DND-41 (cell line): ENCODE results near the gene TNFSF9.

Experiments
- ATAC-seq: fragments of 200-7000 bp; cut with Tn5 transposase; 3 replicates; pipeline ENCODE4 v1.9.1; 2021; ENCODE audit warnings: low read depth; ENCODE audit not compliant: insufficient read depth
- DNase-seq: peaks from one replicate; pipeline ENCODE4 v3.0.0-alpha.2; 2020
- H2AFZ ChIP-seq: 2 replicates; pipeline ENCODE4 v1.6.0; 2012; ENCODE audit warnings: low read depth, low read length
- H3K27ac ChIP-seq: 2 replicates; pipeline ENCODE4 v1.5.1; 2012; ENCODE audit warnings: low read length, inconsistent platforms
- H3K27me3 ChIP-seq: fragments of 200-600 bp; sonication (generic); 2 replicates; pipeline ENCODE4 v1.6.0; 2012; ENCODE audit warnings: low read length, mild to moderate bottlenecking, inconsistent platforms; ENCODE audit not compliant: insufficient read depth, poor library complexity
- H3K36me3 ChIP-seq: 2 replicates; pipeline ENCODE4 v1.5.1; 2012; ENCODE audit warnings: low read length, inconsistent platforms; ENCODE audit not compliant: insufficient read depth
- H3K4me1 ChIP-seq: 2 replicates; pipeline ENCODE4 v1.5.1; 2012; ENCODE audit warnings: mild to moderate bottlenecking, low read length; ENCODE audit not compliant: insufficient read depth
- H3K4me2 ChIP-seq: 2 replicates; pipeline ENCODE4 v1.6.0; 2012; ENCODE audit warnings: mild to moderate bottlenecking, moderate library complexity, low read length, inconsistent platforms; ENCODE audit not compliant: insufficient read depth
- H3K4me3 ChIP-seq, 2 experiments: fragments of 200-600 bp in 1 of 2; shearing (Covaris generic) in 1 of 2; 2 replicates each; pipeline ENCODE4 v1.5.1; 2012 to 2016; ENCODE audit warnings: inconsistent platforms in 2 of 2, low read length in 2 of 2, mild to moderate bottlenecking in 2 of 2, low read depth in 1 of 2, moderate library complexity in 1 of 2
- H3K79me2 ChIP-seq: 2 replicates; pipeline ENCODE4 v1.6.0; 2012; ENCODE audit warnings: low read length, inconsistent platforms; ENCODE audit not compliant: insufficient read depth
- H3K9ac ChIP-seq: 2 replicates; pipeline ENCODE4 v1.6.0; 2012; ENCODE audit warnings: low read depth, mild to moderate bottlenecking, inconsistent platforms, low read length, moderate library complexity
- H3K9me3 ChIP-seq: 2 replicates; pipeline ENCODE4 v1.5.1; 2012; ENCODE audit warnings: low read length, moderate library complexity, mild to moderate bottlenecking, inconsistent platforms; ENCODE audit not compliant: insufficient read depth, severe bottlenecking
- H4K20me1 ChIP-seq: 2 replicates; pipeline ENCODE4 v1.6.0; 2012; ENCODE audit warnings: low read length; ENCODE audit not compliant: insufficient read depth
- EZH2 ChIP-seq: IDR thresholded peaks from 3 replicates; pipeline ENCODE4 v1.6.1; 2012; ENCODE audit warnings: borderline replicate concordance, low read depth, mild to moderate bottlenecking, moderate library complexity, low read length, inconsistent platforms; ENCODE audit not compliant: severe bottlenecking
- TF ChIP-seq, protein P1 (sequence below): IDR thresholded peaks from 2 replicates; pipeline ENCODE4 v1.5.1; 2012; ENCODE audit warnings: borderline replicate concordance, low read length, moderate library complexity, mild to moderate bottlenecking; ENCODE audit not compliant: poor library complexity, severe bottlenecking; ENCODE audit errors: extremely low read depth

TNFSF9 gene

DNA sequence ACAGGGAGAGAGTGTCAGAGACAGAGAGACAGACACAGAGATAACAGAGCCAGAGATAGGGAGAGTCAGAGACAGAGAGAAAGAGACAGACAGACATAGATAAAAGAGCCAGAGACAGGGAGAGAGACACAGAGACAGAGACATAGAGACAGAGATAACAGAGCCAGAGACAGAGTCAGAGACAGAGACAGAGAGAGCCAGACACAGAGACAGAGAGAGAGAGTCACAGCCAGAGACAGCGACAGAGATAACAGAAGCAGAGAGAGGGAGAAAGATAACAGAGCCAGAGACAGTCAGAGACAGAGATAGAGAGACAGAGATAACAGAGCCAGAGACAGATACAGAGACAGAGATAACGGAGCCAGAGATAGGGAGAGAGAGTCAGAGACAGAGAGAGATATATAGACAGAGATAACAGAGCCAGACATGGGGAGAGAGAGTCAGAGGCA, 865 bp upstream of the TNFSF9 start:
- Histone ChIP-seq H3K27ac (peak overlapping the region; percentile 74; the same call in 1 of the 2 replicates), H3K4me1 (peaks cover 32% of the 10 kb centered on the region), H3K9ac (peak overlapping the region; percentile 82; the same call in 1 of the 2 replicates), H3K36me3 (peaks cover 6% of the 10 kb centered on the region), H3K27me3 (no peaks in the 10 kb centered on the region), H4K20me1 (no peaks in the 10 kb centered on the region), H3K4me2 (peak overlapping the region; percentile 99), H2AFZ (peak overlapping the region; percentile 94), H3K79me2 (peaks cover 19% of the 10 kb centered on the region), H3K9me3 (no peaks in the 10 kb centered on the region), H3K4me3 (peak overlapping the region in 1 of 2 experiments; percentile 66; a peak in 2 of 4 replicates)
- ATAC-seq (no peak), DNase-seq (no peak)
- no peak for TF ChIP-seq EZH2
- TF ChIP-seq, protein P1, sequence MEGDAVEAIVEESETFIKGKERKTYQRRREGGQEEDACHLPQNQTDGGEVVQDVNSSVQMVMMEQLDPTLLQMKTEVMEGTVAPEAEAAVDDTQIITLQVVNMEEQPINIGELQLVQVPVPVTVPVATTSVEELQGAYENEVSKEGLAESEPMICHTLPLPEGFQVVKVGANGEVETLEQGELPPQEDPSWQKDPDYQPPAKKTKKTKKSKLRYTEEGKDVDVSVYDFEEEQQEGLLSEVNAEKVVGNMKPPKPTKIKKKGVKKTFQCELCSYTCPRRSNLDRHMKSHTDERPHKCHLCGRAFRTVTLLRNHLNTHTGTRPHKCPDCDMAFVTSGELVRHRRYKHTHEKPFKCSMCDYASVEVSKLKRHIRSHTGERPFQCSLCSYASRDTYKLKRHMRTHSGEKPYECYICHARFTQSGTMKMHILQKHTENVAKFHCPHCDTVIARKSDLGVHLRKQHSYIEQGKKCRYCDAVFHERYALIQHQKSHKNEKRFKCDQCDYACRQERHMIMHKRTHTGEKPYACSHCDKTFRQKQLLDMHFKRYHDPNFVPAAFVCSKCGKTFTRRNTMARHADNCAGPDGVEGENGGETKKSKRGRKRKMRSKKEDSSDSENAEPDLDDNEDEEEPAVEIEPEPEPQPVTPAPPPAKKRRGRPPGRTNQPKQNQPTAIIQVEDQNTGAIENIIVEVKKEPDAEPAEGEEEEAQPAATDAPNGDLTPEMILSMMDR: no peak

DNA sequence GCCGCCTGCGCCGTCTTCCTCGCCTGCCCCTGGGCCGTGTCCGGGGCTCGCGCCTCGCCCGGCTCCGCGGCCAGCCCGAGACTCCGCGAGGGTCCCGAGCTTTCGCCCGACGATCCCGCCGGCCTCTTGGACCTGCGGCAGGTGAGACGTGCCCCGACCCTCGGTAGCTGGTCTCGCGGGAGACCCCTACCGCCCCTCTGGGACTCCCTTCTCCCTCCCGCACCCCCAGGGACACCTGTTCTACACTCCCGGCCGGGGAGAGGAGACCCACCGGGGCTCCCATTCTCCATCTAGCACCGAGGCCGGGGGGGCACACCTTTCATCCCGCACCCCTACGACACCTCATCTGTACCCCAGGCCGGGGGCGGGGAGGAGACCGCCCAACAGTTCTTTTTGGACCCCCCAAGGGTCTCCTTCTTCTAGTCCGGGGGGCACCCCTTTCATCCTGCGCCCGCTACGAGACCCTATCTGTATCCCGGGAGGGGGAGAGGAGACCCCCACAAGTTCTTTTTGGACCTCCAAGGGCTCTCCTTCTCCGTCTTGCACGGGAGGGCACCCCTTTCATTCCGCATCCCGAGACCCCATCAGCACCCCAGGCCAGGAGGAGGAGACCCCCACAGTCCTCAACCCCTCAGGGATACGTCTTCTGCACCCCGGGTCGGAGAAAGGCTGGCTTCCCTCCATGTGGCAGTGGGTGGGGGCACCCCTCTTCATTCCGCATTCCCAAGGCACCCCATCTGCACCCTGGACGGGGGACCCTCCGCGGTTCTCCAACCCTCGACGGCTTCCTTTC, 533 bp downstream of the TNFSF9 start:
- TF ChIP-seq, protein P1: no peak
- no peak for TF ChIP-seq EZH2
- Histone ChIP-seq H3K4me3 (peak overlapping the region; percentile 44 to 66), H3K27me3 (no peaks in the 10 kb centered on the region), H3K4me1 (peaks cover 41% of the 10 kb centered on the region), H3K36me3 (peaks cover 11% of the 10 kb centered on the region), H4K20me1 (no peaks in the 10 kb centered on the region), H3K4me2 (peak overlapping the region; percentile 99), H3K27ac (peak overlapping the region; percentile 71), H3K9me3 (no peaks in the 10 kb centered on the region), H3K79me2 (peaks cover 19% of the 10 kb centered on the region), H3K9ac (peak overlapping the region; percentile 82), H2AFZ (peak overlapping the region; percentile 94)
- DNase-seq (no peak), ATAC-seq (peak; percentile 28)

DNA sequence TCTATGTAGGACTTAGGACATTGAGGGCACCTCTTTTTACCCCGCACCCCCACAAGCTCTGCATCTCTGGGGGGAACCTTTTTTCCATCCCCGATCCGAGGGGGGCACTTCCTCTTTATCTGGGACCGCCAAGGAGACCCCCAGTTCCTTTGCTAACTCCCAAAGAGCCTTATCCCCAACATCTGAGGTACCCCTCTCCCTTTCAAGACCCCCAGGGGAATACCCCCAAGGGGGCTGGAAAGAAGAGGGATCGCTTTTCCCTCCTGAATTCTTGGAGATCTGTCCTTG, 1.1 kb downstream of the TNFSF9 start:
- peak overlapping the region; percentile 82 for H3K9ac ChIP-seq
- TF ChIP-seq, protein P1: no peak
- TF ChIP-seq EZH2: no peak
- peaks cover 11% of the 10 kb centered on the region for H3K36me3 ChIP-seq
- ATAC-seq: no peak
- no peaks in the 10 kb centered on the region for H4K20me1 ChIP-seq
- H3K27me3 ChIP-seq: no peaks in the 10 kb centered on the region
- peak overlapping the region; percentile 99 for H3K4me2 ChIP-seq
- peak overlapping the region; percentile 44 to 66 for H3K4me3 ChIP-seq
- peaks cover 19% of the 10 kb centered on the region for H3K79me2 ChIP-seq
- no peak for DNase-seq
- H3K9me3 ChIP-seq: no peaks in the 10 kb centered on the region
- peak overlapping the region; percentile 33; the same call in 1 of the 2 replicates for H3K27ac ChIP-seq
- H2AFZ ChIP-seq: no peak overlapping the region
- H3K4me1 ChIP-seq: peaks cover 46% of the 10 kb centered on the region
